GM12878 (cell line): ENCODE data around the gene SMCO1. TPM values are rescaled to one million over a fixed set of nuclear protein-coding genes. Genes with fewer than 3 reads are reported as not detected.

Source experiments
- ATAC-seq: fragments of 200-7000 bp; cut with Tn5 transposase; 3 replicates; pipeline ENCODE4 v1.9.1; 2020; ENCODE audit warnings: mild to moderate bottlenecking, moderate library complexity
- BruUV-seq: library from RNA; stranded (reverse); fragments of 400-500 nt; replicated peaks from 2 replicates; lab custom pipeline; 2021; lab: Mats Ljungman, UMichigan
- CTCF ChIA-PET: fragments of 300-600 bp; sonication (Branson Sonifier 250); formaldehyde crosslinking; extraction: SDS; loops from one replicate; lab custom pipeline; 2021; ENCODE audit warnings: inconsistent platforms; lab: Yijun Ruan, JAX
- POLR2A ChIA-PET: fragments of 350-600 bp; formaldehyde crosslinking; extraction: SDS; loops from one replicate; lab custom pipeline; 2021; ENCODE audit warnings: inconsistent platforms; lab: Charles Lee
- RAD21 ChIA-PET: fragments of 300-600 bp; sonication (Branson Sonifier 250); formaldehyde crosslinking; loops from one replicate; lab custom pipeline; 2023; ENCODE audit warnings: antibody characterized with exemption; ENCODE audit not compliant: unreplicated experiment; lab: Charles Lee
- SMC1A ChIA-PET: fragments of 300-600 bp; sonication (Branson Sonifier 250); formaldehyde crosslinking; loops from one replicate; lab custom pipeline; 2023; ENCODE audit not compliant: unreplicated experiment, uncharacterized antibody; lab: Charles Lee
- DNase-seq: peaks from one replicate; pipeline ENCODE4 v3.0.0-alpha.2; 2011; ENCODE audit warnings: low read depth, low spot score
- FAIRE-seq: peaks from 3 replicates; lab custom pipeline; 2011; peaks lifted over from hg19 to GRCh38; lab: Jason Lieb, UNC
- H2AFZ ChIP-seq: 2 replicates; pipeline ENCODE4 v1.6.0; 2011; ENCODE audit warnings: low read depth, low read length, control low read depth; ENCODE audit not compliant: control insufficient read depth
- H3K27ac ChIP-seq: 2 replicates; pipeline ENCODE4 v1.5.1; 2011; ENCODE audit warnings: control low read depth; ENCODE audit not compliant: control insufficient read depth, insufficient read depth
- H3K27me3 ChIP-seq, 2 experiments: replicated peaks in 1 of 2; 2 replicates each; pipeline versions ENCODE4 v1.6.0 to v1.6.1; 2011; ENCODE audit warnings: low read length in 1 of 2; ENCODE audit not compliant: control insufficient read depth in 2 of 2, insufficient read depth in 2 of 2
- H3K36me3 ChIP-seq, 2 experiments: 2 replicates each; pipeline ENCODE4 v1.5.1; 2011; ENCODE audit warnings: low read length in 1 of 2; ENCODE audit not compliant: control insufficient read depth in 2 of 2, insufficient read depth in 2 of 2
- H3K4me1 ChIP-seq: 2 replicates; pipeline ENCODE4 v1.6.1; 2011; ENCODE audit warnings: mild to moderate bottlenecking, low read length, moderate library complexity, mixed read lengths; ENCODE audit not compliant: control insufficient read depth, insufficient read depth
- H3K4me2 ChIP-seq: 2 replicates; pipeline ENCODE4 v1.6.0; 2011; ENCODE audit warnings: control low read depth; ENCODE audit not compliant: control insufficient read depth, insufficient read depth
- H3K4me3 ChIP-seq: fragments of 200-600 bp; sonication (generic); 2 replicates; pipeline ENCODE4 v1.5.1; 2016
- H3K79me2 ChIP-seq: 2 replicates; pipeline ENCODE4 v1.6.0; 2011; ENCODE audit warnings: low read length; ENCODE audit not compliant: control insufficient read depth, insufficient read depth
- H3K9ac ChIP-seq: 2 replicates; pipeline ENCODE4 v1.8.0; 2011; ENCODE audit warnings: low read length, control low read depth, mixed read lengths; ENCODE audit not compliant: control insufficient read depth, insufficient read depth
- H3K9me3 ChIP-seq: replicated peaks from 3 replicates; pipeline ENCODE4 v1.5.1; 2011; ENCODE audit warnings: mild to moderate bottlenecking, low read length; ENCODE audit not compliant: control insufficient read depth, insufficient read depth
- H4K20me1 ChIP-seq: 2 replicates; pipeline ENCODE4 v1.6.0; 2011; ENCODE audit not compliant: control insufficient read depth, insufficient read depth
- ATF7 ChIP-seq: fragments of 450-650 bp; IDR thresholded peaks from 2 replicates; pipeline ENCODE4 v1.6.1; 2016; ENCODE audit warnings: low read depth, mild to moderate bottlenecking
- BHLHE40 ChIP-seq, 2 experiments: fragments of 450-650 bp in 1 of 2; IDR thresholded peaks; 2 replicates each; pipeline ENCODE4 v1.6.1; 2011 to 2017; ENCODE audit warnings: low read depth in 2 of 2, borderline replicate concordance in 1 of 2, improper control_type of control experiment in 1 of 2, low read length in 1 of 2, mild to moderate bottlenecking in 1 of 2
- CTCF ChIP-seq, 3 experiments: IDR thresholded peaks in 2 of 3; conservative IDR thresholded peaks in 1 of 3; 2 replicates each; pipeline ENCODE4 v1.5.1; 2011; ENCODE audit warnings: low read depth in 3 of 3, low read length in 3 of 3, mild to moderate bottlenecking in 3 of 3, control low read depth in 2 of 3, moderate library complexity in 2 of 3, inconsistent platforms in 1 of 3, mixed read lengths in 1 of 3; ENCODE audit not compliant: control insufficient read depth in 2 of 3, insufficient read depth in 1 of 3; ENCODE audit errors: extremely low read depth in 1 of 3
- EED ChIP-seq: sonication (generic); IDR thresholded peaks from 2 replicates; pipeline ENCODE4 v1.6.1; 2016; ENCODE audit warnings: antibody characterized with exemption, low read depth
- FOXM1 ChIP-seq: IDR thresholded peaks from 2 replicates; pipeline ENCODE4 v1.6.1; 2012; ENCODE audit warnings: low read depth, mild to moderate bottlenecking, inconsistent platforms, low read length, moderate library complexity
- IKZF2 ChIP-seq, 2 experiments: fragments of 450-650 bp; IDR thresholded peaks; 2 replicates each; pipeline ENCODE4 v1.6.1; 2017; ENCODE audit warnings: mild to moderate bottlenecking in 2 of 2, moderate library complexity in 2 of 2
- NFYB ChIP-seq: IDR thresholded peaks from 2 replicates; pipeline ENCODE4 v1.6.1; 2011; ENCODE audit warnings: low read depth, mild to moderate bottlenecking, low read length, improper control_type of control experiment, moderate library complexity; ENCODE audit not compliant: insufficient read depth
- RAD21 ChIP-seq: IDR thresholded peaks from 2 replicates; pipeline ENCODE4 v1.6.1; 2011; ENCODE audit warnings: mild to moderate bottlenecking, low read depth, low read length, moderate library complexity; ENCODE audit not compliant: insufficient read depth
- RAD51 ChIP-seq: fragments of 450-650 bp; IDR thresholded peaks from 2 replicates; pipeline ENCODE4 v1.6.1; 2016; ENCODE audit warnings: moderate library complexity, mild to moderate bottlenecking, inconsistent platforms
- SMC3 ChIP-seq: IDR thresholded peaks from 2 replicates; pipeline ENCODE4 v1.6.1; 2011; ENCODE audit warnings: low read length, improper control_type of control experiment, borderline replicate concordance
- SREBF1 ChIP-seq: IDR thresholded peaks from 2 replicates; pipeline ENCODE4 v1.6.1; 2012; ENCODE audit warnings: mild to moderate bottlenecking, low read length
- USF1 ChIP-seq: IDR thresholded peaks from 2 replicates; pipeline ENCODE4 v1.6.1; 2011; ENCODE audit warnings: borderline replicate concordance, low read depth, mild to moderate bottlenecking, moderate library complexity, mixed read lengths, low read length; ENCODE audit not compliant: insufficient read depth; ENCODE audit errors: extremely low read length
- ZNF274 ChIP-seq: IDR thresholded peaks from one replicate; pipeline ENCODE4 v1.8.0; 2011; ENCODE audit not compliant: insufficient read length, insufficient read depth
- WGBS: methylation state at CpG from one replicate; pipeline ENCODE4 v1.1.6; 2016; ENCODE audit warnings: low lambda C conversion rate; ENCODE audit not compliant: insufficient replicate concordance, insufficient coverage; ENCODE audit errors: missing lambda C conversion rate; 5-methylcytosine and 5-hydroxymethylcytosine counted together
- in situ Hi-C: fragments of 300-500 bp; cut with MboI; formaldehyde crosslinking; loops from 9 replicates; pipeline ENCODE4 v1.14.3; 2018; ENCODE audit warnings: mixed read lengths
- intact Hi-C: fragments of 100-400 bp; cut with micrococcal nuclease; formaldehyde crosslinking; loops from one replicate; pipeline ENCODE4 v1.14.2; 2022; ENCODE audit not compliant: unreplicated experiment
- polyA plus RNA-seq, 11 experiments: library from polyadenylated mRNA; depleted of rRNA in 4 of 11; unstranded in 6 of 11; stranded (reverse) in 5 of 11; fragments of >200 nt; fragmentation: Nextera tagmentation in 4 of 11; fragmentation: Illumina TruSeq in 1 of 11; extraction: Ambion mirVana in 4 of 11; extraction: Trizol in 1 of 11; gene quantifications; 1 replicate in 1 of 11; 2 replicates in 10 of 11; pipeline versions ENCODE4 v1.2.1 to v1.2.3, GENCODE V29; 2011 to 2016; ENCODE audit warnings: inconsistent platforms in 2 of 11, missing spikeins in 2 of 11, low read depth in 1 of 11
- total RNA-seq, 4 experiments: library from RNA; depleted of rRNA in 3 of 4; stranded (reverse); fragments of >200 nt in 3 of 4; fragmentation: Illumina TruSeq in 1 of 4; extraction: Trizol in 1 of 4; gene quantifications; 2 replicates each; pipeline versions ENCODE4 v1.2.1 to v1.2.3, GENCODE V29; 2013 to 2021

SMCO1 gene
- total and polyA plus RNA-seq, 10 of the 15 experiments (the other 5 are each of a cell fraction or from before 2014, with no cell fraction given): 0.05 TPM; not detected in 9

DNA sequence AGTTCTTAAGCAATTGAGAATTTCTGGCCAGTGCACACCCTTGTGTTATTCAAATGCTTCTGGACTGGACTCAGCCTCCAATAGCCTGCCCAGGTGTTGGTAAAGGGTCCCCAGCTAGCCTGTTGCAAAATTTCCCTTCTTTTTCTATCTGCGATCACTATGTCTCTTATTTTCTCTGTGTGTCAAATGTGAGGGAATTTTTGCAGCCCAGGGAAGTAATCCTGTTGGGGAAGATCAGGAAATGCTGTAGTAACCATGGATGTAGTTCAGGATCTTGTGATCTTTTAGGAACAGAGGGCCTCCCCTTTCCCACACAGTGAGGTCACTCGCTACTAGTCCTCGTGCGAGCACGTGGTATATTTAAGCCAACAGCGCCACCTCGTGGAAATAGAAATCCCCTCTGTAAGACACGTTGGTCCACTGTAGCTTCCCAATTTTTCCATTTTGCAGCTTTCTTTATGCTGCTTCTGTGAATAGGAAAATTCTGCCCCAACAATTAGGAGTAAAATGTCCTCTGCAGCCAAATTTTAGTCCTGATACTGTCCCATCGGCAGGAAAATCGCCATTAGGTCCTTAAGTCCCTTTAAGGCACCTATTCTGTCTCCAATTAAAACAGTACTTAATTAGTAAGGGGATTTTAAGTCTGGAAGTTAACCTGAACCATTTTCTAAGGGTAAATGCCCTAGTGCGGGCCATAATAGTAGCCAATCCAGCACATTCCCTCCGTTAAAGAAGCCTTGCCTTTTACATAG, 4.0 kb upstream of the SMCO1 start:
- CTCF ChIA-PET: interaction anchor here (0.6 to 2.8 kb wide), 19 partner anchors 9 to 659 kb away, joined by 3 to 13 read pairs (median 4); no protein-coding TSS in a partner anchor
- SMC1A ChIA-PET: interaction anchor here (1.0 to 2.5 kb wide), 7 partner anchors 46 to 518 kb away, joined by 3 to 6 read pairs (median 3); no protein-coding TSS in a partner anchor
- no peak overlapping the region for H3K4me3 ChIP-seq
- H3K4me1 ChIP-seq: no peaks in the 10 kb centered on the region
- H3K9ac ChIP-seq: no peak overlapping the region
- H3K4me2 ChIP-seq: no peak overlapping the region
- H2AFZ ChIP-seq: peak overlapping the region; percentile 11; the same call in 1 of the 2 replicates
- H3K9me3 ChIP-seq: peaks cover 38% of the 10 kb centered on the region
- FAIRE-seq (peak; percentile 47), ATAC-seq (peak; percentile 90), DNase-seq (no peak)
- RAD21 ChIA-PET: interaction anchor here (1.4 to 3.2 kb wide), 3 partner anchors 33 to 266 kb away, joined by 9 to 15 read pairs (median 11); no protein-coding TSS in a partner anchor
- H3K79me2 ChIP-seq: no peaks in the 10 kb centered on the region
- POLR2A ChIA-PET: no interaction called here
- intact Hi-C loops (no loop called here), in situ Hi-C loops (no loop called here)
- no peak for TF ChIP-seq ZNF274
- TF ChIP-seq EED: 0 out of 2 replicates have a peak, but pooled peaks have one; percentile 21
- TF ChIP-seq USF1: no peak
- TF ChIP-seq RAD51: 0 out of 2 replicates have a peak, but pooled peaks have one; percentile 13
- TF ChIP-seq IKZF2 (IDR thresholded peaks at IDR 0.05): no peak
- no peak for TF ChIP-seq SREBF1
- TF ChIP-seq NFYB: no peak
- TF ChIP-seq RAD21: peak; percentile 74
- no peak for TF ChIP-seq FOXM1
- TF ChIP-seq BHLHE40 (IDR thresholded peaks at IDR 0.05; ENCODE audit: borderline replicate concordance in 1 of 2, low read depth in 2 of 2, low read length in 1 of 2): peak in 1 of 2 experiments; percentile 35; a peak in 1 of 4 replicates
- peak; percentile 56 for TF ChIP-seq SMC3
- TF ChIP-seq CTCF (IDR thresholded peaks at IDR 0.05 in 2 of 3, conservative IDR thresholded peaks at IDR 0.05 in 1 of 3; ENCODE audit: control insufficient read depth in 2 of 3, extremely low read depth in 1 of 3, insufficient read depth in 1 of 3, low read depth in 3 of 3, low read length in 3 of 3): peak; percentile 47 to 50 (median 49)
- peak; percentile 73 for TF ChIP-seq ATF7
- 13% methylated on average over 12 of the region's 12 CpGs for WGBS
- H3K27me3 ChIP-seq: no peaks in the 10 kb centered on the region
- no peaks in the 10 kb centered on the region for H4K20me1 ChIP-seq
- H3K27ac ChIP-seq: no peak overlapping the region
- H3K36me3 ChIP-seq: no peaks in the 10 kb centered on the region
- BruUV-seq: no TSS peak
